IgD-negative memory B cell (primary cell): ENCODE data around the gene PDE7B. TPM values are rescaled to one million over a fixed set of nuclear protein-coding genes. Genes with fewer than 3 reads are reported as not detected.
"Not testable (repeated sequence)": the region's sequence is repeated elsewhere in the genome, so short reads cannot be mapped to it uniquely, and the experiment has no call there.

ENCODE experiments used
- H3K27ac Mint-ChIP-seq, 3 donors: one replicate each; pipeline ENCODE4 v1.8.0; 2020 to 2022; ENCODE audit warnings: mild to moderate bottlenecking in 3 of 3, mixed read lengths in 3 of 3, moderate library complexity in 1 of 3
- H3K27me3 Mint-ChIP-seq: one replicate; pipeline ENCODE4 v1.8.0; 2021; ENCODE audit warnings: mixed read lengths
- H3K36me3 Mint-ChIP-seq: one replicate; pipeline ENCODE4 v1.8.0; 2020; ENCODE audit warnings: mild to moderate bottlenecking, mixed read lengths
- H3K4me1 Mint-ChIP-seq, 3 donors: one replicate each; pipeline ENCODE4 v1.8.0; 2020 to 2022; ENCODE audit warnings: mixed read lengths in 3 of 3, mild to moderate bottlenecking in 1 of 3
- H3K4me3 Mint-ChIP-seq, 4 donors: one replicate each; pipeline ENCODE4 v1.8.0; 2020 to 2022; ENCODE audit warnings: mild to moderate bottlenecking in 4 of 4, mixed read lengths in 4 of 4, moderate library complexity in 3 of 4
- H3K9me3 Mint-ChIP-seq, 3 donors: one replicate each; pipeline ENCODE4 v1.8.0; 2020 to 2021; ENCODE audit warnings: mixed read lengths in 3 of 3, mild to moderate bottlenecking in 1 of 3
- polyA plus RNA-seq: library from polyadenylated mRNA; unstranded; fragments of 300-500 nt; fragmentation: Illumina TruSeq; gene quantifications from one replicate; pipeline ENCODE4 v1.2.3, GENCODE V29; 2021

The PDE7B gene
- polyA plus RNA-seq, 1 donor from 2014 or later = 0.49 TPM

GRCh38 chr6:136127873-136128272 is 276.4 kb downstream of the PDE7B start:
- Mint-ChIP-seq H3K36me3 (no peaks in the 10 kb centered on the region), H3K4me3 (no peak overlapping the region), H3K9me3 (peaks cover 0 to 6% (median 4%) of the 10 kb centered on the region in 3 donors), H3K27me3 (no peaks in the 10 kb centered on the region), H3K27ac (no peak overlapping the region), H3K4me1 (no peaks in the 10 kb centered on the region)

DNA sequence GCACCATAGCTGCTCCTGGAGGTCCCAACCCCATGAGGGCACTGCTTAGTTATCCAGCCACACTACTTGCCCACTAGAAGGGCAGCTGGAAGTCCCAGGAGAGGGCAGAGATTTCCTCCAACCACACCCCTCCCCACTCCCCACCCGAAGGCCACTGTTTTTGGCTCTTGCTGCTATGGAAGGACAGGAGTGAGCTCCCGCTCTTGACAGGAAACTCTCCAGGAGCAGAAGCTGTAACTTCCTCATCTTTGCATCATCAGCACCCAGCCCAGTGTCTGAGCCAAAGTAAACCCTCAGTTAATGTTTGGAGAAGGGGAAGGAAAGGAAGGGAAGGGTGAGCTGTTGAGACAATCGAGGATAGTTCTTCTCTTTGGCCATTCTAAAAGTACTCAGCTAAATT is 277.9 kb downstream of the PDE7B start:
- Mint-ChIP-seq H3K36me3 (no peaks in the 10 kb centered on the region), H3K27me3 (peaks cover 4% of the 10 kb centered on the region), H3K9me3 (peaks cover 0 to 6% (median 4%) of the 10 kb centered on the region in 3 donors), H3K4me3 (no peak overlapping the region), H3K4me1 (no peaks in the 10 kb centered on the region), H3K27ac (no peak overlapping the region)

DNA sequence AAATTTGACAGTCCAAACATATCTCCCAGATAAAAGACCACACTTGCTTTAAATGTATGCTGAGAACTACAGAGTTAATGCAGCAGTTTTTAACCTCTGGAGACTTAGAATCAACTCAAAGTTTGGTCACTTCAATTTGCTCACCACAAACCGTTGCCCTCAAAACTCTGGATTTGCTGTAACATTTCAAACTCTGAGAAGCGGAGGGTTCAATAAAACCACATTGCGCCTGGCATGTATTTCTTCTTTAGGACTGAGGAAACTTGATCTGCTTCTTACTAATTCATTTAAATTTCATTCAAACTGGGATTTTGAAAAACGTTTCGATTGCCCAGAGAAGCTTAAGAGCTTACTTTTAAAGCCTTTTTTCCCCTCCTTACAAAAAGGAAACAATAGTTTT is 282.8 kb downstream of the PDE7B start:
- Mint-ChIP-seq H3K36me3 (no peaks in the 10 kb centered on the region), H3K4me3 (no peak overlapping the region), H3K9me3 (peaks cover 0 to 6% (median 2%) of the 10 kb centered on the region in 3 donors), H3K4me1 (no peaks in the 10 kb centered on the region), H3K27me3 (peaks cover 4% of the 10 kb centered on the region), H3K27ac (no peak overlapping the region)

- Mint-ChIP-seq H3K9me3 (peaks cover 0 to 6% (median 2%) of the 10 kb centered on the region in 3 donors), H3K36me3 (peaks cover 2% of the 10 kb centered on the region), H3K27ac (no peak overlapping the region), H3K4me1 (no peaks in the 10 kb centered on the region), H3K4me3 (no peak overlapping the region), H3K27me3 (peaks cover 4% of the 10 kb centered on the region)
Measured at GRCh38 chr6:136134751-136135150, 283.2 kb downstream of the PDE7B start.

DNA sequence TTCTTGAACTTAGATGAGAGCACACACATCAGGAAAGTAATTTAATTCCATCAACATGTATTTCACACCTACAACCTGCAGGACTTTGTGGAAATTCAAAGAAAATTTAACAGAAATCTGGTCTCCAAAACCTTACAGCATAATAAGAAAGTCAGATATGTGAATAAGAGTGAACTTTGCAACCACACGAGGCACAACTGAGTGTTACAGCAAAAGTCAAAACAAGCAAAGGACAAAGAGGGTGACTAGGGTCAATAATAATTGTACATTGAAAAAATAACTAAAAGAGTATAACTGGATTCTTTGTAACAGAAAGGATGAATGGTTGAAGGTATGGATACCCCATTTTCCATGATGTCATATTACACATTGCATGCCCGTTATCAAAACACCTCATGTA is 284.8 kb downstream of the PDE7B start:
- Mint-ChIP-seq H3K36me3 (peaks cover 2% of the 10 kb centered on the region), H3K9me3 (no peaks in the 10 kb centered on the region), H3K27me3 (peaks cover 4% of the 10 kb centered on the region), H3K27ac (no peak overlapping the region), H3K4me3 (no peak overlapping the region), H3K4me1 (no peaks in the 10 kb centered on the region)

DNA sequence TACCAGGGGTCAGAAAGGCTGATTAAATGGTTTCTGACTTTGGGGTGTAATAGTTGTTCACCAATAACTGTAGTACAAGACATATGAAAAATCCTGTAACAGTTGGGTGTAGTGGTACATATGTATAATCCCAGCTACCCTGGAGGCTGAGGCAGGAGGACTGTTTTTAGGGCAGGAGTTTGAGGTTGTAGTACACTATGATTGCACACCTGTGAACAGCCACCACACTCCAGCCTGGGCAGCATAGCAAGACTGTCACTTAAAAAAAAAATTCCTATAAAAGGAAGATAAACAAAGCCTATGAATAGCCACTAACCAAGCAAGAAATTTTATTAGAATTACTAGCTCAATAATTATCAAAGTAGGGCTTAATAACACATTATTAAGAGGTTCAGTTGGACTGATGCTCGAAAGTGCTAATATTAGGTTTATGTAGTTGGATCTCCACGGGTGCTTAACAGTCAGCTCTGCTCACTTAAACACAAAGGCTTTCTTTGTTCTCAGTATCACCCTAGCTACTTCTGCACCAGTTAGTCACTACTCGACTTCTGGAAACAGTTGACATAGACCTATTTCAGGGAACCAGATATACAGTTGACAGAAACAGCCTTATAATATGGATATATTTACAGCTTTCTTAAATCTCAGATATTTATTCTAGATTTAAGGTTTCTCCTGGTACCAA is 285.6 kb downstream of the PDE7B start:
- Mint-ChIP-seq H3K4me3 (no peak overlapping the region), H3K27ac (no peak overlapping the region), H3K9me3 (peaks cover 0 to 2% (median 0%) of the 10 kb centered on the region in 3 donors), H3K36me3 (peaks cover 3% of the 10 kb centered on the region), H3K4me1 (no peaks in the 10 kb centered on the region), H3K27me3 (peaks cover 4% of the 10 kb centered on the region)

GRCh38 chr6:136137739-136138402 is 286.4 kb downstream of the PDE7B start:
- H3K4me1 Mint-ChIP-seq = no peaks in the 10 kb centered on the region
- H3K27me3 Mint-ChIP-seq = peaks cover 4% of the 10 kb centered on the region
- peaks cover 0 to 2% (median 0%) of the 10 kb centered on the region in 3 donors for H3K9me3 Mint-ChIP-seq
- H3K36me3 Mint-ChIP-seq = peaks cover 3% of the 10 kb centered on the region
- no peak overlapping the region for H3K27ac Mint-ChIP-seq
- no peak overlapping the region for H3K4me3 Mint-ChIP-seq

DNA sequence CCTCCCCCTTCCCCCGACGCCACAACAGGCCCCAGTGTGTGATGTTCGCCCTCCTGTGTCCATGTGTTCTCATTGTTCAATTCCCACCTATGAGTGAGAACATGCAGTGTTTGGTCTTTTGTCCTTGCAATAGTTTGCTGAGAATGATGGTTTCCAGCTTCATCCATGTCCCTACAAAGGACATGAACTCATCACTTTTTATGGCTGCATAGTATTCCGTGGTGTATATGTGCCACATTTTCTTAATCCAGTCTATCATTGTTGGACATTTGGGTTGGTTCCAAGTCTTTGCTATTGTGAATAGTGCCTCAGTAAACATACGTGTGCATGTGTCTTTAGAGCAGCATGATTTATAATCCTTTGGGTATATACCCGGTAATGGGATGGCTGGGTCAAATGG is 287.6 kb downstream of the PDE7B start:
- not testable (repeated sequence) for H3K27ac Mint-ChIP-seq, H3K4me3 Mint-ChIP-seq, H3K4me1 Mint-ChIP-seq, H3K36me3 Mint-ChIP-seq, H3K27me3 Mint-ChIP-seq, H3K9me3 Mint-ChIP-seq

DNA sequence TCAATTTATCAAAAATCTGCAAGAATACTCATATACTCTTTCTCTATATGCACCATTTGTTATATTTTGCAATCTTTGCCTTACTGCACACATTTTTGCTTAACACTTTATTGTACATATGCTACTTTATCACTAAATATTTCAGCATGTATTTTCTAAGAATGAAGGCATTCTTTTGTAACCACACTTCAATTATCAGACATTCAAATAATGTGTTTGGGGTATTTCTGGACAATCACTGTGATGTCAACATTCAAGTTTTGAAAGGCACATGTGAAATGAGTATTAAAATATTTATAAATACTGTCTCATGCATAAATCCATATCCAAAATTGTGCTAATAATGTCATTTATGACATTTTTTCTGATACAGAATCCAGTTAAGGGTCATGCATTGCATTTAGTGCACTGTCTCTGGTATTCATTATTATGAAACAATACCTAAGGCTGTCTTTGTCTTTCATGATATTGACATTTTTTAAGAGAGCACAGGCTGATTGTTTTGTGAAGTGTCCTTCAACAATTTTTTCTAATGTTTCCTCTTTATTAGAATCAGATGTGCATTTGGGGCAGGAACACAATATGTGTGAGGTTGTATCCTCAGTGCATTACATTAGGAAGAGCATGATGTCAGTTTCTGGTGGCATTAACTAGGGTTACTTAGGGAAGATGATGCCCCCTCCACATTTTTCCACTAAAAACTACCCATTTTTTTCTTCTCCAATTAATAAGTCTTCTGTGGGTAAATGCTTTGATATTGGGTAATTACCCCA is 292.9 kb downstream of the PDE7B start:
- no peaks in the 10 kb centered on the region for H3K4me1 Mint-ChIP-seq
- no peaks in the 10 kb centered on the region for H3K27me3 Mint-ChIP-seq
- no peak overlapping the region for H3K4me3 Mint-ChIP-seq

GRCh38 chr6:136146130-136146529 is 294.6 kb downstream of the PDE7B start:
- Mint-ChIP-seq H3K36me3 (peaks cover 2% of the 10 kb centered on the region), H3K27me3 (no peaks in the 10 kb centered on the region), H3K4me1 (no peaks in the 10 kb centered on the region), H3K9me3 (peaks cover 0 to 2% (median 0%) of the 10 kb centered on the region in 3 donors), H3K4me3 (no peak overlapping the region), H3K27ac (no peak overlapping the region)

More for the DNA sequence above, 292.9 kb downstream of the PDE7B start:
- H3K36me3 Mint-ChIP-seq = peaks cover 3% of the 10 kb centered on the region
- H3K27ac Mint-ChIP-seq = no peak overlapping the region
- peaks cover 0 to 2% (median 0%) of the 10 kb centered on the region in 3 donors for H3K9me3 Mint-ChIP-seq

DNA sequence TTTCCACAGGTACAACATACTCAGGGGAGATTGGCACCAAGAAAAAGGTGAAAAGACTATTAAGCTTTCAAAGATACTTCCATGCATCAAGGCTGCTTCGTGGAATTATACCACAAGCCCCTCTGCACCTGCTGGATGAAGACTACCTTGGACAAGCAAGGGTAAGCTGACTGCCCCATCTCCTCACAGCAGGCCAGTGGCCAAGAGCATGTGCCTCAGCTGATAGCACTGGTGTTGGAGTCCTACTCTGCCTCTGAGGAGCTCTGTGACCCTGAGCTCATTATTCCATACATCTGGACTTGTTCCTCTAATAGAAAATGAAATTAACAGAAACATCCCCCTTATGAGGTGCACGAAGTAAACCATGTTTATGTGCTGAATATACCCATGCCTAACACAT is 295.8 kb downstream of the PDE7B start:
- Mint-ChIP-seq H3K9me3 (no peaks in the 10 kb centered on the region), H3K4me1 (no peaks in the 10 kb centered on the region), H3K4me3 (no peak overlapping the region), H3K27me3 (no peaks in the 10 kb centered on the region), H3K27ac (no peak overlapping the region), H3K36me3 (no peaks in the 10 kb centered on the region)

GRCh38 chr6:136148051-136148450 is 296.6 kb downstream of the PDE7B start:
- Mint-ChIP-seq H3K9me3 (no peaks in the 10 kb centered on the region), H3K4me3 (no peak overlapping the region), H3K27ac (no peak overlapping the region), H3K36me3 (no peaks in the 10 kb centered on the region), H3K27me3 (no peaks in the 10 kb centered on the region), H3K4me1 (no peaks in the 10 kb centered on the region)

DNA sequence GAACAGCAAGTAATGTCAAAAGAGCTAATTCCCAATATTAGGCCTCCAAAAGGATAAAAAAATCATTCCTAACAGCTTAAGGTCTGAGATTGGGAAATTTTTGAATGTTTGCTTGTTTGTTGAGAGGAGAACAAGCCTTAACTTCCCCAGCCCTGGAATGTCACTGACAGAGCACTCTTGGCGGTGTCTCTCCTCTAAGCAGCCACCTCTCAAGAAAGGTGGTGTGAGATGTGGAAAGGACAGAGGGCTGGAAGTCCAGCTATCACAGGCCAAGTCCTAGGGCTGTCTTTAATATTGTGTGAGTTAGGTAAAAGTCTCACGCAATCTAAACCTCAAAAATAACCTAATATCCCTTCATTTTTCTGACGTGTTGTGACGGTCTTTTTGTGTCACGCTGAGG is 297.0 kb downstream of the PDE7B start:
- Mint-ChIP-seq H3K27ac (no peak overlapping the region), H3K4me1 (no peaks in the 10 kb centered on the region), H3K36me3 (no peaks in the 10 kb centered on the region), H3K4me3 (no peak overlapping the region), H3K9me3 (no peaks in the 10 kb centered on the region), H3K27me3 (no peaks in the 10 kb centered on the region)

DNA sequence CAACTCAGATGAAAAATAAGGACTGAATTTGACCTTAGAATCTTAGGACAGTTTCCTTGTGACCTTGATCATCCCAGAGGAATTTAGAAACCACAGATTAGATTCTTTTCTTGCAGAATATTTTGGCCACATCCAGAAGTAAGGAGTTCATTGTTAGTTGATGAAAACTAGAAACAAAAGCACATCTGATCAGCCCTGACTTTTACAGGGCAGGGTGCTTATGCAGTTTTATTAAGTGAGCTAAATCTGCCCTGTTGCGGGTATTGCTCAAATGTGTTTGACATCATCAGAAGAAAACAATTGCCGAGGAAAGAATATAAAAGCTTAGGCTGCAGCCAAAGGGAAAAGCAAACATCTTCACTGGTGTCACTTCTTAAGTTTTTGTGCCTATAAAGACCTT is 297.8 kb downstream of the PDE7B start:
- Mint-ChIP-seq H3K27ac (no peak overlapping the region), H3K4me3 (no peak overlapping the region), H3K9me3 (no peaks in the 10 kb centered on the region), H3K27me3 (no peaks in the 10 kb centered on the region), H3K4me1 (no peaks in the 10 kb centered on the region), H3K36me3 (no peaks in the 10 kb centered on the region)

GRCh38 chr6:136150961-136151360 is 299.5 kb downstream of the PDE7B start:
- Mint-ChIP-seq H3K9me3 (no peaks in the 10 kb centered on the region), H3K27me3 (no peaks in the 10 kb centered on the region), H3K4me1 (no peaks in the 10 kb centered on the region), H3K27ac (no peak overlapping the region), H3K4me3 (no peak overlapping the region), H3K36me3 (no peaks in the 10 kb centered on the region)
